ENCODE measurements around the gene SUPT5H. TPM values are rescaled to one million over a fixed set of nuclear protein-coding genes. Genes with fewer than 3 reads are reported as not detected.

The SUPT5H gene
- total and polyA plus RNA-seq, 2 of the 13 experiments (the other 11 are each of a cell fraction or from before 2014, with no cell fraction given), result 48.2 to 51.7 TPM

- ChIA-PET POLR2A (interaction anchor here (2.3 to 2.7 kb wide), 3 partner anchors 9 to 41 kb away, joined by 9 to 64 read pairs (median 48); partner anchors contain the start of genes MED29, PAF1 and PLEKHG2), CTCF (ENCODE audit: low intra/inter-chr PET ratio, low total read pairs) (no interaction called here)
- Histone ChIP-seq H3K27me3 (ENCODE audit: control insufficient read depth in 1 of 2, insufficient read depth in 2 of 2, low read length in 2 of 2) (no peaks in the 10 kb centered on the region), H3K79me2 (ENCODE audit: insufficient read depth, low read length) (no peaks in the 10 kb centered on the region), H3K9ac (ENCODE audit: insufficient read depth, low read depth, low read length) (no peak overlapping the region), H3K4me1 (ENCODE audit: insufficient read depth, low read length) (peaks cover 65% of the 10 kb centered on the region), H3K9me3 (ENCODE audit: low read length) (no peaks in the 10 kb centered on the region), H3K4me2 (ENCODE audit: low read depth, low read length) (no peak overlapping the region), H3K4me3 (replicated peaks in 1 of 3; ENCODE audit: insufficient read depth in 1 of 3, low read depth in 2 of 3, low read length in 3 of 3) (no peak overlapping the region), H3K27ac (ENCODE audit: extremely low read length, insufficient read depth, low read length) (peak overlapping the region; percentile 98), H4K20me1 (ENCODE audit: insufficient read depth, low read length) (no peaks in the 10 kb centered on the region), H3K36me3 (replicated peaks in 1 of 2; ENCODE audit: control insufficient read depth in 1 of 2, insufficient read depth in 2 of 2, low read length in 2 of 2) (0 out of 5 replicates have a peak, but pooled peaks cover 0 to 2% of the 10 kb centered on the region in 2 experiments), H2AFZ (ENCODE audit: low read length) (no peak overlapping the region)
- no peak for DNase-seq (ENCODE audit: low spot score)
- no TSS peak for BruUV-seq (replicated peaks)
- no peak for ATAC-seq
- intact Hi-C loops (cut with micrococcal nuclease; ENCODE audit: unreplicated experiment), result loop anchor here (5.0 kb wide), 1 partner anchor 1042 kb away; the partner anchor contains the start of gene SERTAD3
- no peak for FAIRE-seq
- in situ Hi-C loops (cut with HindIII; ENCODE audit: extremely low pct_ligation_motif_present, low pct_unique_long_range_greater_than_20kb), result no loop called here
- TF ChIP-seq CCDC6 (CRISPR knock-in tag; IDR thresholded peaks at IDR 0.05), result no peak
- no peak for TF ChIP-seq ZNF263 (CRISPR knock-in tag; IDR thresholded peaks at IDR 0.05)
- WGBS (ENCODE audit: low lambda C conversion rate), result 96% methylated on average over 4 of the region's 4 CpGs
These were observed 45.3 kb upstream of the SUPT5H start for GRCh38 chr19:39400061-39400460.

- TSS peak; percentile 78 for BruUV-seq (replicated peaks)
- in situ Hi-C loops (cut with HindIII; ENCODE audit: extremely low pct_ligation_motif_present, low pct_unique_long_range_greater_than_20kb) (no loop called here), intact Hi-C loops (cut with micrococcal nuclease; ENCODE audit: unreplicated experiment) (loop anchor here (1.0 to 5.0 kb wide), 2 partner anchors 10 to 1041 kb away; partner anchors contain the start of gene SERTAD3)
- H3K36me3 ChIP-seq (replicated peaks in 1 of 2; ENCODE audit: control insufficient read depth in 1 of 2, insufficient read depth in 2 of 2, low read length in 2 of 2), result no peaks in the 10 kb centered on the region
- ChIA-PET POLR2A (interaction anchor here (0.9 to 2.7 kb wide), 13 partner anchors 10 to 255 kb away, joined by 3 to 64 read pairs (median 8); partner anchors contain the start of genes MED29, PAF1, PLEKHG2 and RPS16), CTCF (ENCODE audit: low intra/inter-chr PET ratio, low total read pairs) (interaction anchor here (0.7 kb wide), 1 partner anchor 11 kb away, joined by 3 read pairs; the partner anchor contains the start of gene PLEKHG2)
- no peaks in the 10 kb centered on the region for H3K9me3 ChIP-seq (ENCODE audit: low read length)
- peak; percentile 25 for ATAC-seq
- H3K4me2 ChIP-seq (ENCODE audit: low read depth, low read length), result peak overlapping the region; percentile 67
- DNase-seq (ENCODE audit: low spot score), result no peak
- 11% methylated on average over 4 of the region's 4 CpGs for WGBS (ENCODE audit: low lambda C conversion rate)
- peak overlapping the region in 1 of 3 experiments; percentile 49; a peak in 2 of 6 replicates for H3K4me3 ChIP-seq (replicated peaks in 1 of 3; ENCODE audit: insufficient read depth in 1 of 3, low read depth in 2 of 3, low read length in 3 of 3)
- H3K27me3 ChIP-seq (ENCODE audit: control insufficient read depth in 1 of 2, insufficient read depth in 2 of 2, low read length in 2 of 2), result no peaks in the 10 kb centered on the region
- peak overlapping the region; percentile 98 for H3K27ac ChIP-seq (ENCODE audit: extremely low read length, insufficient read depth, low read length)
- no peak for FAIRE-seq
- H4K20me1 ChIP-seq (ENCODE audit: insufficient read depth, low read length), result no peaks in the 10 kb centered on the region
- peaks cover 73% of the 10 kb centered on the region for H3K4me1 ChIP-seq (ENCODE audit: insufficient read depth, low read length)
- no peak overlapping the region for H2AFZ ChIP-seq (ENCODE audit: low read length)
- no peaks in the 10 kb centered on the region for H3K79me2 ChIP-seq (ENCODE audit: insufficient read depth, low read length)
- H3K9ac ChIP-seq (ENCODE audit: insufficient read depth, low read depth, low read length), result peak overlapping the region; percentile 77
- TF ChIP-seq CBX1 (IDR thresholded peaks at IDR 0.05; ENCODE audit: low read depth), result no peak
- no peak for TF ChIP-seq NR2F2 (IDR thresholded peaks at IDR 0.05; ENCODE audit: borderline replicate concordance, low read depth)
- 0 out of 2 replicates have a peak, but pooled peaks have one; percentile 60 for TF ChIP-seq ZNF713 (CRISPR knock-in tag; IDR thresholded peaks at IDR 0.05)
- no peak for TF ChIP-seq FOXP1 (IDR thresholded peaks at IDR 0.05)
- peak; percentile 43; the same call in 1 of the 2 replicates for TF ChIP-seq FOXP1 (CRISPR knock-in tag; IDR thresholded peaks at IDR 0.05)
- no peak for TF ChIP-seq ZNF589 (CRISPR knock-in tag; conservative IDR thresholded peaks at IDR 0.05)
- no peak for TF ChIP-seq TGIF2 (CRISPR knock-in tag; IDR thresholded peaks at IDR 0.05)
- no peak for TF ChIP-seq ZNF235 (CRISPR knock-in tag; IDR thresholded peaks at IDR 0.05; ENCODE audit: borderline replicate concordance)
- peak; percentile 22; the same call in 1 of the 2 replicates for TF ChIP-seq SOX13 (IDR thresholded peaks at IDR 0.05)
- TF ChIP-seq SOX13 (CRISPR knock-in tag; conservative IDR thresholded peaks at IDR 0.05 in 1 of 2, IDR thresholded peaks at IDR 0.05 in 1 of 2), result no peak
- no peak for TF ChIP-seq ZNF772 (CRISPR knock-in tag; IDR thresholded peaks at IDR 0.05)
- TF ChIP-seq FOXA1 (IDR thresholded peaks at IDR 0.05), result no peak
- TF ChIP-seq FOXA1 (CRISPR knock-in tag; IDR thresholded peaks at IDR 0.05), result no peak
- TF ChIP-seq CENPT (CRISPR knock-in tag; IDR thresholded peaks at IDR 0.05; ENCODE audit: low read depth), result 0 out of 2 replicates have a peak, but pooled peaks have one; percentile 7
- no peak for TF ChIP-seq RNF219 (CRISPR knock-in tag; IDR thresholded peaks at IDR 0.05)
- TF ChIP-seq HNRNPH1 (optimal IDR thresholded peaks at IDR 0.05; ENCODE audit: low read depth, low read length), result no peak
- TF ChIP-seq SP2 (CRISPR knock-in tag; IDR thresholded peaks at IDR 0.05), result no peak
These were observed 44.3 kb upstream of the SUPT5H start for GRCh38 chr19:39401070-39401548.
